WTC11 (cell line): ENCODE measurements around the gene APLN. TPM values are rescaled to one million over a fixed set of nuclear protein-coding genes. Genes with fewer than 3 reads are reported as not detected.
A peak's percentile ranks its signal among the peaks of the same experiment; 100 is the strongest.

Experiments used
- ATAC-seq: fragments of 200-7000 bp; cut with Tn5 transposase; 2 replicates; pipeline ENCODE4 v1.10.0; 2021; ENCODE audit warnings: mild to moderate bottlenecking, moderate library complexity
- CTCF ChIA-PET: fragments of 300-600 bp; sonication (Branson Sonifier 250); formaldehyde crosslinking; loops from one replicate; lab custom pipeline; 2021; ENCODE audit warnings: antibody characterized with exemption; lab: Charles Lee
- POLR2A ChIA-PET: fragments of 350-600 bp; sonication (Branson Sonifier 250); formaldehyde crosslinking; loops from one replicate; lab custom pipeline; 2021; ENCODE audit warnings: antibody characterized with exemption; lab: Charles Lee
- DNase-seq: peaks from one replicate; pipeline ENCODE4 v3.0.0; 2021; ENCODE audit warnings: low spot score
- H3K27ac Mint-ChIP-seq: 2 replicates; pipeline ENCODE4 v1.8.0; 2021; ENCODE audit warnings: mixed read lengths
- H3K27me3 Mint-ChIP-seq: 2 replicates; pipeline ENCODE4 v1.8.0; 2021; ENCODE audit warnings: low read depth, mild to moderate bottlenecking, moderate library complexity, mixed read lengths
- H3K36me3 Mint-ChIP-seq: 2 replicates; pipeline ENCODE4 v1.8.0; 2021; ENCODE audit warnings: mixed read lengths
- H3K4me1 Mint-ChIP-seq: 2 replicates; pipeline ENCODE4 v1.8.0; 2022; ENCODE audit warnings: mixed read lengths
- H3K4me3 Mint-ChIP-seq: 2 replicates; pipeline ENCODE4 v1.8.0; 2021; ENCODE audit warnings: mild to moderate bottlenecking, moderate library complexity, mixed read lengths
- H3K9me3 Mint-ChIP-seq: 2 replicates; pipeline ENCODE4 v1.8.0; 2021; ENCODE audit warnings: mixed read lengths
- ATF1 ChIP-seq: sonication (generic); formaldehyde crosslinking; IDR thresholded peaks from 2 replicates; pipeline ENCODE4 v1.8.1; 2023; ENCODE audit warnings: mild to moderate bottlenecking, moderate library complexity, missing genetic modification reagents
- ELF4 ChIP-seq: sonication (generic); formaldehyde crosslinking; IDR thresholded peaks from 2 replicates; pipeline ENCODE4 v1.8.1; 2022; ENCODE audit warnings: low read depth, mild to moderate bottlenecking, moderate library complexity, missing genetic modification reagents
- EMX1 ChIP-seq: fragments of 250-450 bp; sonication (Bioruptor Pico); IDR thresholded peaks from 2 replicates; pipeline ENCODE4 v1.8.0; 2021; ENCODE audit warnings: mild to moderate bottlenecking
- ETV6 ChIP-seq: sonication (generic); formaldehyde crosslinking; IDR thresholded peaks from 2 replicates; pipeline ENCODE4 v1.8.1; 2022; ENCODE audit warnings: mild to moderate bottlenecking, missing genetic modification reagents
- FOXJ3 ChIP-seq: sonication (generic); formaldehyde crosslinking; IDR thresholded peaks from 2 replicates; pipeline ENCODE4 v1.9.0; 2021; ENCODE audit warnings: missing genetic modification reagents, mild to moderate bottlenecking, borderline replicate concordance
- FOXK1 ChIP-seq: sonication (generic); formaldehyde crosslinking; IDR thresholded peaks from 2 replicates; pipeline ENCODE4 v1.8.0; 2022; ENCODE audit warnings: mild to moderate bottlenecking, moderate library complexity, missing genetic modification reagents
- FOXP1 ChIP-seq: sonication (generic); formaldehyde crosslinking; IDR thresholded peaks from 2 replicates; pipeline ENCODE4 v1.8.0; 2022; ENCODE audit warnings: missing genetic modification reagents, mild to moderate bottlenecking, moderate library complexity, borderline replicate concordance
- GRHL2 ChIP-seq: fragments of 250-450 bp; sonication (Bioruptor Pico); IDR thresholded peaks from 2 replicates; pipeline ENCODE4 v1.8.0; 2022; ENCODE audit warnings: mild to moderate bottlenecking, moderate library complexity; ENCODE audit not compliant: insufficient replicate concordance, severe bottlenecking
- KAT7 ChIP-seq: sonication (generic); formaldehyde crosslinking; IDR thresholded peaks from 2 replicates; pipeline ENCODE4 v1.8.1; 2023; ENCODE audit warnings: missing genetic modification reagents, mild to moderate bottlenecking, borderline replicate concordance
- NFATC4 ChIP-seq: fragments of 250-450 bp; sonication (Bioruptor Pico); IDR thresholded peaks from 2 replicates; pipeline ENCODE4 v1.9.0; 2021; ENCODE audit warnings: mild to moderate bottlenecking
- OVOL2 ChIP-seq: fragments of 250-450 bp; sonication (Bioruptor Pico); IDR thresholded peaks from 2 replicates; pipeline ENCODE4 v1.9.0; 2021; ENCODE audit warnings: mild to moderate bottlenecking, borderline replicate concordance
- PRRX2 ChIP-seq: fragments of 250-450 bp; sonication (Bioruptor Pico); IDR thresholded peaks from 2 replicates; pipeline ENCODE4 v1.8.0; 2021; ENCODE audit warnings: mild to moderate bottlenecking
- RORB ChIP-seq: fragments of 250-450 bp; sonication (Bioruptor Pico); IDR thresholded peaks from 2 replicates; pipeline ENCODE4 v1.9.0; 2021; ENCODE audit warnings: mild to moderate bottlenecking
- SMAD3 ChIP-seq: sonication (generic); formaldehyde crosslinking; IDR thresholded peaks from 2 replicates; pipeline ENCODE4 v1.8.0; 2022; ENCODE audit warnings: missing genetic modification reagents, mild to moderate bottlenecking, borderline replicate concordance
- SMAD4 ChIP-seq: sonication (generic); formaldehyde crosslinking; IDR thresholded peaks from 2 replicates; pipeline ENCODE4 v1.8.0; 2022; ENCODE audit warnings: mild to moderate bottlenecking, missing genetic modification reagents
- SOX15 ChIP-seq: fragments of 250-450 bp; sonication (Bioruptor Pico); IDR thresholded peaks from 2 replicates; pipeline ENCODE4 v1.9.0; 2021; ENCODE audit warnings: mild to moderate bottlenecking
- STAT6 ChIP-seq: sonication (generic); formaldehyde crosslinking; conservative IDR thresholded peaks from 2 replicates; pipeline ENCODE4 v1.8.1; 2023; ENCODE audit warnings: mild to moderate bottlenecking, low read depth, missing genetic modification reagents, moderate library complexity
- TEAD1 ChIP-seq: sonication (generic); formaldehyde crosslinking; IDR thresholded peaks from 2 replicates; pipeline ENCODE4 v1.8.0; 2022; ENCODE audit warnings: mild to moderate bottlenecking, missing genetic modification reagents
- TEAD4 ChIP-seq: sonication (generic); formaldehyde crosslinking; IDR thresholded peaks from 2 replicates; pipeline ENCODE4 v1.8.0; 2022; ENCODE audit warnings: mild to moderate bottlenecking, missing genetic modification reagents
- USF2 ChIP-seq: sonication (generic); formaldehyde crosslinking; IDR thresholded peaks from 2 replicates; pipeline ENCODE4 v1.8.1; 2023; ENCODE audit warnings: mild to moderate bottlenecking, missing genetic modification reagents, moderate library complexity
- ZBTB21 ChIP-seq: sonication (generic); formaldehyde crosslinking; IDR thresholded peaks from 2 replicates; pipeline ENCODE4 v1.8.1; 2023; ENCODE audit warnings: mild to moderate bottlenecking, missing genetic modification reagents, borderline replicate concordance
- ZNF121 ChIP-seq: sonication (generic); formaldehyde crosslinking; IDR thresholded peaks from 2 replicates; pipeline ENCODE4 v1.8.0; 2023; ENCODE audit warnings: missing genetic modification reagents
- ZNF219 ChIP-seq: sonication (generic); formaldehyde crosslinking; IDR thresholded peaks from 2 replicates; pipeline ENCODE4 v1.8.0; 2023; ENCODE audit warnings: missing genetic modification reagents, mild to moderate bottlenecking, borderline replicate concordance
- ZNF423 ChIP-seq: fragments of 250-450 bp; sonication (Bioruptor Pico); IDR thresholded peaks from 2 replicates; pipeline ENCODE4 v2.1.2; 2022; ENCODE audit warnings: mild to moderate bottlenecking, moderate library complexity
- total RNA-seq: library from RNA; stranded (reverse); gene quantifications from 3 replicates; pipeline ENCODE4 v1.2.3, GENCODE V29; 2021
- TF ChIP-seq, protein P1 (sequence below): fragments of 250-450 bp; sonication (Bioruptor Pico); IDR thresholded peaks from 2 replicates; pipeline ENCODE4 v1.9.0; 2021; ENCODE audit warnings: mild to moderate bottlenecking
- TF ChIP-seq, protein P2 (sequence below): sonication (generic); formaldehyde crosslinking; IDR thresholded peaks from 2 replicates; pipeline ENCODE4 v1.8.0; 2022; ENCODE audit warnings: missing genetic modification reagents
- TF ChIP-seq, protein P3 (sequence below): sonication (generic); formaldehyde crosslinking; IDR thresholded peaks from 2 replicates; pipeline ENCODE4 v1.8.1; 2022; ENCODE audit warnings: missing genetic modification reagents, borderline replicate concordance
- TF ChIP-seq, protein P4 (sequence below): sonication (generic); formaldehyde crosslinking; IDR thresholded peaks from 2 replicates; pipeline ENCODE4 v1.8.1; 2022; ENCODE audit warnings: mild to moderate bottlenecking, missing genetic modification reagents, moderate library complexity, borderline replicate concordance

The APLN gene
- total RNA-seq, 1 experiment from 2014 or later: 4.2 TPM

- ATAC-seq: no peak
- Mint-ChIP-seq H3K4me1 (peaks cover 27% of the 10 kb centered on the region), H3K27ac (no peak overlapping the region), H3K4me3 (no peak overlapping the region), H3K27me3 (peaks cover 2% of the 10 kb centered on the region), H3K36me3 (peaks cover 3% of the 10 kb centered on the region), H3K9me3 (peaks cover 17% of the 10 kb centered on the region)
- ChIA-PET POLR2A (no interaction called here), CTCF (no interaction called here)
- no peak for DNase-seq
- TF ChIP-seq OVOL2 (CRISPR knock-in tag) (no peak), STAT6 (no peak), GRHL2 (CRISPR knock-in tag) (no peak), ATF1 (CRISPR knock-in tag) (no peak), FOXP1 (CRISPR knock-in tag) (no peak), ZBTB21 (no peak), SMAD4 (CRISPR knock-in tag) (no peak), FOXJ3 (CRISPR knock-in tag) (no peak), NFATC4 (CRISPR knock-in tag) (no peak), USF2 (CRISPR knock-in tag) (no peak), SOX15 (no peak), TEAD1 (CRISPR knock-in tag) (no peak), ETV6 (CRISPR knock-in tag) (no peak), ZNF219 (CRISPR knock-in tag) (no peak)
- TF ChIP-seq, protein P1, sequence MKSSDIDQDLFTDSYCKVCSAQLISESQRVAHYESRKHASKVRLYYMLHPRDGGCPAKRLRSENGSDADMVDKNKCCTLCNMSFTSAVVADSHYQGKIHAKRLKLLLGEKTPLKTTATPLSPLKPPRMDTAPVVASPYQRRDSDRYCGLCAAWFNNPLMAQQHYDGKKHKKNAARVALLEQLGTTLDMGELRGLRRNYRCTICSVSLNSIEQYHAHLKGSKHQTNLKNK (CRISPR knock-in tag): no peak
- TF ChIP-seq, protein P2, sequence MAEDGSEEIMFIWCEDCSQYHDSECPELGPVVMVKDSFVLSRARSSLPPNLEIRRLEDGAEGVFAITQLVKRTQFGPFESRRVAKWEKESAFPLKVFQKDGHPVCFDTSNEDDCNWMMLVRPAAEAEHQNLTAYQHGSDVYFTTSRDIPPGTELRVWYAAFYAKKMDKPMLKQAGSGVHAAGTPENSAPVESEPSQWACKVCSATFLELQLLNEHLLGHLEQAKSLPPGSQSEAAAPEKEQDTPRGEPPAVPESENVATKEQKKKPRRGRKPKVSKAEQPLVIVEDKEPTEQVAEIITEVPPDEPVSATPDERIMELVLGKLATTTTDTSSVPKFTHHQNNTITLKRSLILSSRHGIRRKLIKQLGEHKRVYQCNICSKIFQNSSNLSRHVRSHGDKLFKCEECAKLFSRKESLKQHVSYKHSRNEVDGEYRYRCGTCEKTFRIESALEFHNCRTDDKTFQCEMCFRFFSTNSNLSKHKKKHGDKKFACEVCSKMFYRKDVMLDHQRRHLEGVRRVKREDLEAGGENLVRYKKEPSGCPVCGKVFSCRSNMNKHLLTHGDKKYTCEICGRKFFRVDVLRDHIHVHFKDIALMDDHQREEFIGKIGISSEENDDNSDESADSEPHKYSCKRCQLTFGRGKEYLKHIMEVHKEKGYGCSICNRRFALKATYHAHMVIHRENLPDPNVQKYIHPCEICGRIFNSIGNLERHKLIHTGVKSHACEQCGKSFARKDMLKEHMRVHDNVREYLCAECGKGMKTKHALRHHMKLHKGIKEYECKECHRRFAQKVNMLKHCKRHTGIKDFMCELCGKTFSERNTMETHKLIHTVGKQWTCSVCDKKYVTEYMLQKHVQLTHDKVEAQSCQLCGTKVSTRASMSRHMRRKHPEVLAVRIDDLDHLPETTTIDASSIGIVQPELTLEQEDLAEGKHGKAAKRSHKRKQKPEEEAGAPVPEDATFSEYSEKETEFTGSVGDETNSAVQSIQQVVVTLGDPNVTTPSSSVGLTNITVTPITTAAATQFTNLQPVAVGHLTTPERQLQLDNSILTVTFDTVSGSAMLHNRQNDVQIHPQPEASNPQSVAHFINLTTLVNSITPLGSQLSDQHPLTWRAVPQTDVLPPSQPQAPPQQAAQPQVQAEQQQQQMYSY (CRISPR knock-in tag): no peak
These were observed 12.7 kb upstream of the APLN start for GRCh38 chrX:129667412-129667811.

DNA sequence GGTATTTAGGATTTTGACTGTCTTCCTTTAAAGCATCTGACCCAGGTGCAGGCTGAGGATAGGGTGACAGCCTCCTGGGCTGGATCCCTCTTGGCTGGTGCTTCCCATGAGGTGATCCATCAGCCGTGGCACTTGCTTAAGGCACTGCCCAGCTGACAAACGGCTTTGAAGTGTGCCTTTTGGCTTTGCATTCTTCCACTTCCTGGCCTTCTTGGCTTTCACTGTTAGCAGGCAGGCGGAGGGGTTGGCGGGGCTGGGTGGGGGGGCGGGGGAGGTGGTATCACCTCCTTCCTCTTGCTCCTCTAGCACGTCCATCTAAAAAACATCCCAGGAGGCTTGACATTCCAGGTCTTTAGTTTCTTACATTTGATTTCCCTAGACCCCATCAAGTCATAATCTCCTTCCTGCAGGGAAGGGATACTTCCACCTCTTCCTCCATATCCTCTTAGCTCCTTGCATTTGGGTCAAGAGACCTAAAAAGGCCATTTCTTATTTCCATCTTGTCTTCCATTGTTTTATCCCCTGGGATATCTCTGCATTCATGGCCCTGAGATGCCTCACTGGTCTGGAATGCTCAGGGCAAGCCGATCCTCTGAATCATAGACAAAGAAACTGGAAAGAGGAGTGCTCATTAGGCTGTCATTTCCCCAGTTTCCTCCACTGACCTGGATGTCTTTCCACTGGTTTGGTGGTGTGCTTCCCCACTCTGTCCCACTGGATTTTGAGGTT, 11.3 kb upstream of the APLN start:
- Mint-ChIP-seq H3K36me3 (peaks cover 3% of the 10 kb centered on the region), H3K27ac (peak overlapping the region; percentile 68), H3K27me3 (peaks cover 2% of the 10 kb centered on the region), H3K4me1 (peaks cover 28% of the 10 kb centered on the region), H3K4me3 (no peak overlapping the region), H3K9me3 (peaks cover 17% of the 10 kb centered on the region)
- CTCF ChIA-PET: no interaction called here
- POLR2A ChIA-PET: no interaction called here
- peak; percentile 80 for ATAC-seq
- no peak for DNase-seq
- TF ChIP-seq RORB (CRISPR knock-in tag): no peak
- TF ChIP-seq TEAD4: no peak
- TF ChIP-seq, protein P3, sequence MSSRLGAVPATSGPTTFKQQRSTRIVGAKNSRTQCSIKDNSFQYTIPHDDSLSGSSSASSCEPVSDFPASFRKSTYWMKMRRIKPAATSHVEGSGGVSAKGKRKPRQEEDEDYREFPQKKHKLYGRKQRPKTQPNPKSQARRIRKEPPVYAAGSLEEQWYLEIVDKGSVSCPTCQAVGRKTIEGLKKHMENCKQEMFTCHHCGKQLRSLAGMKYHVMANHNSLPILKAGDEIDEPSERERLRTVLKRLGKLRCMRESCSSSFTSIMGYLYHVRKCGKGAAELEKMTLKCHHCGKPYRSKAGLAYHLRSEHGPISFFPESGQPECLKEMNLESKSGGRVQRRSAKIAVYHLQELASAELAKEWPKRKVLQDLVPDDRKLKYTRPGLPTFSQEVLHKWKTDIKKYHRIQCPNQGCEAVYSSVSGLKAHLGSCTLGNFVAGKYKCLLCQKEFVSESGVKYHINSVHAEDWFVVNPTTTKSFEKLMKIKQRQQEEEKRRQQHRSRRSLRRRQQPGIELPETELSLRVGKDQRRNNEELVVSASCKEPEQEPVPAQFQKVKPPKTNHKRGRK: no peak
- no peak for TF ChIP-seq FOXK1 (CRISPR knock-in tag)
- no peak for TF ChIP-seq ELF4 (CRISPR knock-in tag)
- no peak for TF ChIP-seq ZNF121 (CRISPR knock-in tag)
- TF ChIP-seq PRRX2 (CRISPR knock-in tag): no peak
- TF ChIP-seq KAT7: no peak
- no peak for TF ChIP-seq ZNF423
- TF ChIP-seq, protein P4, sequence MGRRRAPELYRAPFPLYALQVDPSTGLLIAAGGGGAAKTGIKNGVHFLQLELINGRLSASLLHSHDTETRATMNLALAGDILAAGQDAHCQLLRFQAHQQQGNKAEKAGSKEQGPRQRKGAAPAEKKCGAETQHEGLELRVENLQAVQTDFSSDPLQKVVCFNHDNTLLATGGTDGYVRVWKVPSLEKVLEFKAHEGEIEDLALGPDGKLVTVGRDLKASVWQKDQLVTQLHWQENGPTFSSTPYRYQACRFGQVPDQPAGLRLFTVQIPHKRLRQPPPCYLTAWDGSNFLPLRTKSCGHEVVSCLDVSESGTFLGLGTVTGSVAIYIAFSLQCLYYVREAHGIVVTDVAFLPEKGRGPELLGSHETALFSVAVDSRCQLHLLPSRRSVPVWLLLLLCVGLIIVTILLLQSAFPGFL: no peak
- no peak for TF ChIP-seq EMX1
- TF ChIP-seq SMAD3: no peak
